Measurements from ENCODE around the gene HLA-DRB1. TPM values are rescaled to one million over a fixed set of nuclear protein-coding genes. Genes with fewer than 3 reads are reported as not detected.

HLA-DRB1 gene
- total and polyA plus RNA-seq, 2 donors (not counting 3 experiments of a cell fraction or from before 2014, with no cell fraction given): not detected

- no peaks in the 10 kb centered on the region for H3K4me1 ChIP-seq (ENCODE audit: control insufficient read depth, extremely low read depth, insufficient read depth, low read length)
- CTCF ChIA-PET: interaction anchor here (1.0 to 2.0 kb wide), 6 partner anchors 12 to 247 kb away, joined by 3 to 37 read pairs (median 8); no protein-coding TSS in a partner anchor
- no peaks in the 10 kb centered on the region for H3K27me3 ChIP-seq (ENCODE audit: control insufficient read depth in 2 of 2, insufficient read depth in 2 of 2, low read length in 2 of 2)
- no peaks in the 10 kb centered on the region for H3K79me2 ChIP-seq (ENCODE audit: control insufficient read depth, insufficient read depth, low read length)
- H2AFZ ChIP-seq (ENCODE audit: low read depth, low read length): no peak overlapping the region
- H3K4me3 ChIP-seq (replicated peaks in 1 of 3; ENCODE audit: insufficient read depth in 1 of 3, low read depth in 1 of 3, low read length in 3 of 3): no peak overlapping the region
- FAIRE-seq: no peak
- dilution Hi-C loops (cut with MboI; ENCODE audit: extremely low pct_ligation_motif_present, low sequenced_read_pairs) (no loop called here), intact Hi-C loops (cut with micrococcal nuclease) (no loop called here)
- H3K27ac ChIP-seq (ENCODE audit: insufficient read depth, low read depth, low read length): no peak overlapping the region
- no peak for DNase-seq (ENCODE audit: low read depth, low spot score)
- no TSS peak for BruUV-seq (replicated peaks)
- H3K9me3 ChIP-seq (replicated peaks; ENCODE audit: control insufficient read depth, insufficient read depth, low read length): no peaks in the 10 kb centered on the region
- no peak overlapping the region for H3K4me2 ChIP-seq (ENCODE audit: insufficient read depth, low read length)
- no peak overlapping the region for H3K9ac ChIP-seq (replicated peaks; ENCODE audit: extremely low read depth, insufficient read depth, low read length)
- TF ChIP-seq POLR2AphosphoS5 (IDR thresholded peaks at IDR 0.05; ENCODE audit: insufficient read depth, low read depth, low read length) (no peak), EZH2 (IDR thresholded peaks at IDR 0.05; ENCODE audit: borderline replicate concordance, low read depth, low read length, severe bottlenecking) (no peak), MYC (IDR thresholded peaks at IDR 0.05; ENCODE audit: low read depth, low read length) (no peak), POLR2A (IDR thresholded peaks at IDR 0.05; ENCODE audit: low read depth, low read length) (no peak), GATA2 (IDR thresholded peaks at IDR 0.05; ENCODE audit: insufficient read depth, insufficient read length, low read depth, low read length) (no peak)
- no peaks in the 10 kb centered on the region for H3K9me1 ChIP-seq (replicated peaks; ENCODE audit: control insufficient read depth, extremely low read depth, insufficient read depth, low read length)
- POLR2A ChIA-PET: no interaction called here
- H4K20me1 ChIP-seq (replicated peaks; ENCODE audit: control insufficient read depth, extremely low read depth, insufficient read depth, low read length): no peaks in the 10 kb centered on the region
- no peaks in the 10 kb centered on the region for H3K36me3 ChIP-seq (ENCODE audit: control insufficient read depth in 2 of 2, extremely low read depth in 1 of 2, insufficient read depth in 2 of 2, low read length in 2 of 2)
These were observed 31.7 kb upstream of the HLA-DRB1 start for GRCh38 chr6:32621372-32621771.

GRCh38 chr6:32617751-32618150 is 28.1 kb upstream of the HLA-DRB1 start:
- ChIA-PET CTCF (no interaction called here), POLR2A (no interaction called here)
- peaks cover 0 to 4% of the 10 kb centered on the region in 2 experiments for H3K27me3 ChIP-seq (ENCODE audit: control insufficient read depth in 2 of 2, insufficient read depth in 2 of 2, low read length in 2 of 2)

More at GRCh38 chr6:32617751-32618150, 28.1 kb upstream of the HLA-DRB1 start:
- no peak overlapping the region for H3K4me3 ChIP-seq (replicated peaks in 1 of 3; ENCODE audit: insufficient read depth in 1 of 3, low read depth in 1 of 3, low read length in 3 of 3)
- BruUV-seq (replicated peaks): no TSS peak
- no peaks in the 10 kb centered on the region for H3K9me1 ChIP-seq (replicated peaks; ENCODE audit: control insufficient read depth, extremely low read depth, insufficient read depth, low read length)
- H3K79me2 ChIP-seq (ENCODE audit: control insufficient read depth, insufficient read depth, low read length): no peaks in the 10 kb centered on the region
- H4K20me1 ChIP-seq (replicated peaks; ENCODE audit: control insufficient read depth, extremely low read depth, insufficient read depth, low read length): no peaks in the 10 kb centered on the region
- no peak overlapping the region for H3K4me2 ChIP-seq (ENCODE audit: insufficient read depth, low read length)
- H3K9me3 ChIP-seq (replicated peaks; ENCODE audit: control insufficient read depth, insufficient read depth, low read length): no peaks in the 10 kb centered on the region
- no peak for FAIRE-seq
- no peak overlapping the region for H3K9ac ChIP-seq (replicated peaks; ENCODE audit: extremely low read depth, insufficient read depth, low read length)
- dilution Hi-C loops (cut with MboI; ENCODE audit: extremely low pct_ligation_motif_present, low sequenced_read_pairs): no loop called here
- no peak overlapping the region for H2AFZ ChIP-seq (ENCODE audit: low read depth, low read length)
- H3K36me3 ChIP-seq (ENCODE audit: control insufficient read depth in 2 of 2, extremely low read depth in 1 of 2, insufficient read depth in 2 of 2, low read length in 2 of 2): no peaks in the 10 kb centered on the region
- no peak overlapping the region for H3K27ac ChIP-seq (ENCODE audit: insufficient read depth, low read depth, low read length)
- DNase-seq (ENCODE audit: low read depth, low spot score): no peak
- intact Hi-C loops (cut with micrococcal nuclease): no loop called here
- TF ChIP-seq MYC (IDR thresholded peaks at IDR 0.05; ENCODE audit: low read depth, low read length): no peak
- no peak for TF ChIP-seq MAX (IDR thresholded peaks at IDR 0.05; ENCODE audit: insufficient read depth, insufficient read length)
- TF ChIP-seq POLR2AphosphoS5 (IDR thresholded peaks at IDR 0.05; ENCODE audit: insufficient read depth, low read depth, low read length): no peak
- no peak for TF ChIP-seq CTCF (IDR thresholded peaks at IDR 0.05; ENCODE audit: extremely low read depth in 1 of 2, insufficient read depth in 1 of 2, low read depth in 1 of 2, low read length in 2 of 2)
- no peak for TF ChIP-seq FOS (IDR thresholded peaks at IDR 0.05; ENCODE audit: borderline replicate concordance, insufficient read depth, low read length)
- TF ChIP-seq GATA2 (IDR thresholded peaks at IDR 0.05; ENCODE audit: insufficient read depth, insufficient read length, low read depth, low read length): no peak
- no peak for TF ChIP-seq EZH2 (IDR thresholded peaks at IDR 0.05; ENCODE audit: borderline replicate concordance, low read depth, low read length, severe bottlenecking)
- no peak for TF ChIP-seq POLR2A (IDR thresholded peaks at IDR 0.05; ENCODE audit: low read depth, low read length)
- no peak for TF ChIP-seq JUN (IDR thresholded peaks at IDR 0.05; ENCODE audit: borderline replicate concordance, insufficient read depth, insufficient read length, low read depth)
- H3K4me1 ChIP-seq (ENCODE audit: control insufficient read depth, extremely low read depth, insufficient read depth, low read length): no peaks in the 10 kb centered on the region
